ENCODE data around the gene ADARB2.
"Not testable (repeated sequence)": the region's sequence is repeated elsewhere in the genome, so short reads cannot be mapped to it uniquely, and the experiment has no call there.

The ADARB2 gene

DNA sequence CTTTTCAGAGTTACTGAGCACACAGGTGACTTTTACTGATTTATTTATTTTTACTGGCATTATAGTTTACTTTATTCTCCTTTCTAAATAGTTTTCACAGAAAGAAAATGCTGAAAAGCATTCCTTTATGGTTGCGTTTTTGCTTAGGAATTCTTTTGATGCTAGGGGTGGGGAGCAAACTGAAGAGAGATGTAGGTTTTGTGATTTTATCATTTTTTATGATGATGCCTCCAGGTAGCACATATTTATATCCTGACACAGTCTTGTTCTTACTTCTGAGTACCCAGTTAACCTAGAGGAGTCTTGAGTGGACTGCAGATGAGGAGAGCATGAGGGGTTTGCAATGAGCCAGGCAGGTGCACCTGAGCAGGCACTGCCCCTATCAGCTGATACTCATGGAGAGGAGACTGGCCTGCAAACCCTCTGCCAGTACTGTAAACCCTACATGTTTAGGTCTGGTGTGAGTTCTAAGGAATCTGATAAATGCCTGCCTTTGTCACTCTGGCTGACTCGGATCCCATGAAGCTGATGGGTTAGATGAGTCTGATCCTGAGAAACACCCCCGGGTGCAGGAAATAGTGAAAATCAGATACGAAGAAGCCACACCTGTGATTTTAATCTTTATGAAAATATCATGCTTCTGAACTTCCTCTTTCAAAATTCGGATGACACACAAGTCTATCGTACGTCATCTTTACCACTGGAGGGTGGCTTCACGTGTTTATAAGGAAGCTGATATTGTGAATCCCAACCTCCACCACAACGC is 378.3 kb downstream of the ADARB2 start:
- peak overlapping the region in 1 of 2 donors; percentile 22 for H3K4me3 Mint-ChIP-seq
- peak overlapping the region; percentile 43 for H3K27ac Mint-ChIP-seq
- peak; percentile 29 for DNase-seq
- H3K27me3 Mint-ChIP-seq: peaks cover 18 to 19% of the 10 kb centered on the region in 2 donors
- no peaks in the 10 kb centered on the region for H3K36me3 Mint-ChIP-seq
- peaks cover 12 to 25% of the 10 kb centered on the region in 2 donors for H3K4me1 Mint-ChIP-seq
- H3K9me3 Mint-ChIP-seq: no peaks in the 10 kb centered on the region
- peak; percentile 88 to 89 for ATAC-seq (replicated peaks)

GRCh38 chr10:1358147-1358546 is 379.2 kb downstream of the ADARB2 start:
- Mint-ChIP-seq H3K36me3 (no peaks in the 10 kb centered on the region), H3K4me1 (peaks cover 12 to 25% of the 10 kb centered on the region in 2 donors), H3K27me3 (peaks cover 18 to 19% of the 10 kb centered on the region in 2 donors), H3K9me3 (no peaks in the 10 kb centered on the region), H3K27ac (no peak overlapping the region), H3K4me3 (no peak overlapping the region)
- DNase-seq: no peak
- no peak for ATAC-seq (replicated peaks)

- H3K4me1 Mint-ChIP-seq: peaks cover 12 to 25% of the 10 kb centered on the region in 2 donors
Observed at GRCh38 chr10:1356349-1356748, 381.0 kb downstream of the ADARB2 start.

DNA sequence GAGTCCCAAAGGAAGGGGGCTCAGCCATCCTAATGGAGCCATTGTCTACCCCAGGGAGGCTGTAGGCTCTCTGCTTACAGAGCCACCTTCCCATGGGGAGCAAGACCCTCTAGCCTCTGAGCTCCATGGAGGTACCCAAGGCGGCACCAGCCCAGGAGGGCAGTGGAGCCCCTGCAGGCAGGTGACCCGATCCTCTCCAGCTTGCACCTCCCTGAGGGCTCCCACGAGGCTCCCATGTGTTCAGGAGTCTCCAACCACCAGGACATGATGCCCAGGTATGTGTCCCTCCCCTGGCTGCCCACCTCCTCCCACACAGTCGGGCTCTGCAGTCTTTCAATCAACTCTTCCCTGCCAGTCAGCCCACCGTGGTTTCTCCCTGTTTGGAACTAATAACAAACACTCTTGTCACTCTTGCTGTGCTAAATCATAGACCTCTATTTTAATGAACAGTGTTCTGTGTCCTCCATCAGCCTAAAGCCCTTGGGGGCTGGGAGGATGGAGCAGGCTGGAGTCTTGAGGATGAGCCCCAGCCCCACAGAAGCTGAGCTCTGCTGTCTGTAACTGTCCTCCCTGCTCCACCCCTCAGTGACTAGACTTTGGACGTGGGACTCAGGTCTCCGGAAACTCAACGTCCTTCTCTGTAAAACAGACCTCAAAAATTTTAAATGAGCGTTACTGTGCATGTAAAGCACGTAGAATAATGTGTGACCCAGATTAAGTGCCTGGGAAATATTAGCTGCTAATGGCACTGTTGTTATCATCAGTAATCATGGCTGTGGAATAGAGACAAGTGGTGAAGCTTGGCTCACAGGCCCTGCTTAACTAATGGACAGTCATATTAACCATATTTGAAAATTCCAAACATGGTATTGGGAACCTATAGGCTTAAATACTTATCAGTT is 382.3 kb downstream of the ADARB2 start:
- no peak for ATAC-seq (replicated peaks)
- no peak for DNase-seq

More at GRCh38 chr10:1356349-1356748, 381.0 kb downstream of the ADARB2 start:
- ATAC-seq (replicated peaks): no peak
- peaks cover 8 to 12% of the 10 kb centered on the region in 2 donors for H3K27me3 Mint-ChIP-seq
- DNase-seq: no peak
- H3K36me3 Mint-ChIP-seq: no peaks in the 10 kb centered on the region
- no peak overlapping the region for H3K27ac Mint-ChIP-seq
- H3K9me3 Mint-ChIP-seq: no peaks in the 10 kb centered on the region
- no peak overlapping the region for H3K4me3 Mint-ChIP-seq

GRCh38 chr10:1352296-1352695 is 385.0 kb downstream of the ADARB2 start:
- H3K4me1 Mint-ChIP-seq; ATAC-seq (replicated peaks); H3K9me3 Mint-ChIP-seq; H3K27ac Mint-ChIP-seq; H3K36me3 Mint-ChIP-seq; DNase-seq; H3K4me3 Mint-ChIP-seq: not testable (repeated sequence)
- H3K27me3 Mint-ChIP-seq: peaks cover 25 to 31% of the 10 kb centered on the region in 2 donors

More for the DNA sequence above, 382.3 kb downstream of the ADARB2 start:
- Mint-ChIP-seq H3K27me3 (peaks cover 14 to 15% of the 10 kb centered on the region in 2 donors), H3K27ac (no peak overlapping the region), H3K4me1 (peaks cover 12 to 17% of the 10 kb centered on the region in 2 donors), H3K36me3 (no peaks in the 10 kb centered on the region), H3K9me3 (no peaks in the 10 kb centered on the region), H3K4me3 (no peak overlapping the region)

DNA sequence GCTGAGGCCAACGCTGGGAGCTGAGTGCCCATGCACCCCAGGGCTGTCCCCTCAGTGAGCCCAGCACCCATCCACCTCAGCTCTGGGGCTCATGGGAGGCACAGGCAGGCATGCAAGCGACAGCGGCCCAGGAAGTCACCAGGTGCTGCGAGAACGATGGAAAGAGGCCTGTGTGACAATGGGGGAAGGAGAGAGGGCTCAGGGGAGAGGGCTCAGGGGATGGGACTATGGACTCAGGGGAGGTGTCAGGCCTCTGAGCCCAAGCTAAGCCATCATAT is 388.6 kb downstream of the ADARB2 start:
- no peak for DNase-seq
- Mint-ChIP-seq H3K9me3 (no peaks in the 10 kb centered on the region), H3K4me1 (no peaks in the 10 kb centered on the region), H3K27ac (no peak overlapping the region), H3K36me3 (no peaks in the 10 kb centered on the region), H3K27me3 (peaks cover 21 to 23% of the 10 kb centered on the region in 2 donors), H3K4me3 (no peak overlapping the region)
- no peak for ATAC-seq (replicated peaks)

- H3K36me3 Mint-ChIP-seq: no peaks in the 10 kb centered on the region
- H3K27me3 Mint-ChIP-seq: peaks cover 21 to 24% of the 10 kb centered on the region in 2 donors
- H3K9me3 Mint-ChIP-seq: no peaks in the 10 kb centered on the region
- DNase-seq (no peak), ATAC-seq (replicated peaks) (no peak)
- no peak overlapping the region for H3K27ac Mint-ChIP-seq
- H3K4me3 Mint-ChIP-seq: no peak overlapping the region
- H3K4me1 Mint-ChIP-seq: no peaks in the 10 kb centered on the region
Observed at GRCh38 chr10:1347962-1348772, 389.2 kb downstream of the ADARB2 start.

DNA sequence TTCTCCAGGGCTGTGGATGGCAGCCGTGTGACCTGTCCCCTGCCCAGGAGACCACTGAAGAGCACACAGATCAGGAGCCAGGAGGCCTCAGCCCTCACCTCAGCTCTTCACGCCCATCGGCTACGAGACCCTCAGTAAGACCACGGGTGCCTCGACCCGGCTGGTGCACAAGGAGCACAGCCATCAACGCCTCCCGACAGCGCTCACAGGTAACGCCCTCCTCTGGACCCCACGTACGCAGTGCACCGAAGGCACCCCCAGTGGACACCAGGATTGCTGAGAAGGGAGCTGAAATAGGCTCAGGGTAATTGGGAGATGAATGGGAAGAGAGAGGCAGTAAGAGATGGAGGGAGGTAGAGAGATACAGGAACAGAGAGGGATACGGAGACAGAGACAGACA is 389.8 kb downstream of the ADARB2 start:
- H3K4me3 Mint-ChIP-seq: no peak overlapping the region
- no peaks in the 10 kb centered on the region for H3K4me1 Mint-ChIP-seq
- peaks cover 21 to 31% of the 10 kb centered on the region in 2 donors for H3K27me3 Mint-ChIP-seq
- no peak overlapping the region for H3K27ac Mint-ChIP-seq
- no peak for ATAC-seq (replicated peaks)
- no peaks in the 10 kb centered on the region for H3K9me3 Mint-ChIP-seq
- no peaks in the 10 kb centered on the region for H3K36me3 Mint-ChIP-seq
- DNase-seq: no peak

DNA sequence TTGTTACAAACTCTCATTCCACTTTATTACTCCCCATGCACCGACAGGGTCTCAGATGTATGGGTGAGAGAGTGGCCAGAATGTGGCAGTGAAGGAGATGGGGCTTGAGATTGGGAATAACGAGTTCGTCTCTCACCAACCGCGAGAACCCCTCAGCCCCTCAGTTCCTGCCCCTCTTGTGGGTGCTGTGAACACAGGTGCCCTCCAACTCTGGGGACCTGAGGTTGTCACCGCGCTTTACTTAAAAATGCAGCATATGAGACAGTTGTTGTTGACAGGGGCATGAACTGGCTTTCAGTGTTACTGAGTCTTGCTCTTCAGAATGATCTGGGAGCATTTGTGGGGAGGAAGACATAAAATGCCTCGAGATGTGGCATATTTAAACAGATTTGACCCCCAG is 391.1 kb downstream of the ADARB2 start:
- DNase-seq: no peak
- Mint-ChIP-seq H3K27me3 (peaks cover 21 to 31% of the 10 kb centered on the region in 2 donors), H3K36me3 (no peaks in the 10 kb centered on the region), H3K4me1 (no peaks in the 10 kb centered on the region), H3K4me3 (no peak overlapping the region), H3K27ac (no peak overlapping the region), H3K9me3 (peaks cover 0 to 2% of the 10 kb centered on the region in 2 donors)
- ATAC-seq (replicated peaks): no peak

- peaks cover 19 to 28% of the 10 kb centered on the region in 2 donors for H3K27me3 Mint-ChIP-seq
- H3K36me3 Mint-ChIP-seq: no peaks in the 10 kb centered on the region
Observed at GRCh38 chr10:1345368-1345767, 392.0 kb downstream of the ADARB2 start.

DNA sequence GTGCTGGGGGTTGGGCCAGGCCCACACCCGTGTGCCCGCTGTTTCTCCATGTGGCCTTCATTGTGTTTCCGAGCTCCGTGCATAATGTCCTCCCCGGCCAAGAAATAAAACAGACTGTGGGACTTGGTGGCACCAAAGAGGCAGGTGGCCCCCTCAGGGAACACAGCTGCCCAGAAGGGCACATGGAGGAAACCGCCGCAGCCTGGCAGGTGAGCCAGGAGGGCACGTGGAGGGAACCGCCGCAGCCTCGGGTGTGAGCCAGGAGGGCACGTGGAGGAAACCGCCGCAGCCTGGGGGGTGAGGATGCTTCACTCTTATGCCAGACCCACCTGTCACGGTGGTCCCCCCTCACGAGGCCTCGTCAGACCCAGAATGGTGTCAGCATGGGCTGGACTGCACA is 392.5 kb downstream of the ADARB2 start:
- Mint-ChIP-seq H3K27ac (no peak overlapping the region), H3K4me3 (no peak overlapping the region)
- DNase-seq: no peak

More at GRCh38 chr10:1345368-1345767, 392.0 kb downstream of the ADARB2 start:
- Mint-ChIP-seq H3K4me3 (no peak overlapping the region), H3K4me1 (no peaks in the 10 kb centered on the region), H3K9me3 (peaks cover 0 to 2% of the 10 kb centered on the region in 2 donors), H3K27ac (no peak overlapping the region)
- ATAC-seq (replicated peaks) (no peak), DNase-seq (no peak)

DNA sequence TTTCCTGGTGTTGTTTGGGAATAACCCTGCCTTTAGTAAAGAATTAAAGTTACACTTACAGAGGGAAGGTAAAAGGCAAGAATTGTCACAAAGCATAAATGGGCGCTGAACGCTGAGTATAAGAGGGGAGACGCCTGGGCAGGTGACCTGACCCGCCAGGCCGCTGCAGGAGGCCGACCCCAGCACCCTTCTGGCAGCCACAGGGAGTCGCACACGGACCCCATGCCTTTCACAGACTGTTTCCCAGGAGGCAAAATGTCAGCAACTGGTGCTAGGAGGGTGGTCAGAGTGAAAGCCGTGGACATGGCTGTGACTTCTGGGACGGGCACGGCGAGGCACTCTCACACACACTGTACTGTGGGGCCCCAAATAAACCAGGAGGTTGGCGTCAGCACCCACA is 392.9 kb downstream of the ADARB2 start:
- Mint-ChIP-seq H3K36me3 (no peaks in the 10 kb centered on the region), H3K27me3 (peaks cover 10 to 19% of the 10 kb centered on the region in 2 donors), H3K9me3 (peaks cover 0 to 2% of the 10 kb centered on the region in 2 donors), H3K27ac (no peak overlapping the region), H3K4me1 (no peaks in the 10 kb centered on the region), H3K4me3 (no peak overlapping the region)
- no peak for DNase-seq
- ATAC-seq (replicated peaks): no peak

More for the DNA sequence above, 392.5 kb downstream of the ADARB2 start:
- Mint-ChIP-seq H3K4me1 (no peaks in the 10 kb centered on the region), H3K9me3 (peaks cover 0 to 2% of the 10 kb centered on the region in 2 donors), H3K36me3 (no peaks in the 10 kb centered on the region), H3K27me3 (peaks cover 14 to 23% of the 10 kb centered on the region in 2 donors)
- ATAC-seq (replicated peaks): no peak

DNA sequence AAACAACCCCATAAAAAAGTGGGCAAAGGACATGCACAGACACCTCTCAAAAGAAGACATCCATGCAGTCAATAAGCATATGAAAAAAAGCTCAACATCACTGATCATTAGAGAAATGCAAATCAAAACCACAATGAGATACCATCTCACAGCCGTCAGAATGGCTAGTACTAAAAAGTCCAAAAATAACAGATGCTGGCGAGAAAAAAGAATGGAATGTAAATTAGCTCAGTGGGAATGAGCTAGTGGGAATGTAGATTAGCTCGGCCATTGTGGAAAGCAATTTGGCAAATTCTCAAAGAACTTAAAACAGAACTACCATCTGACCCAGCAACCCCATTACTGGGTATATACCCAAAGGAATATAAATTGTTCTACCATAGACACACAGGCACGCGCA is 394.1 kb downstream of the ADARB2 start:
- Mint-ChIP-seq H3K27me3 (peaks cover 5 to 14% of the 10 kb centered on the region in 2 donors), H3K4me1 (no peaks in the 10 kb centered on the region), H3K4me3 (no peak overlapping the region), H3K9me3 (peaks cover 0 to 2% of the 10 kb centered on the region in 2 donors), H3K27ac (no peak overlapping the region), H3K36me3 (no peaks in the 10 kb centered on the region)
- ATAC-seq (replicated peaks) (no peak), DNase-seq (no peak)

DNA sequence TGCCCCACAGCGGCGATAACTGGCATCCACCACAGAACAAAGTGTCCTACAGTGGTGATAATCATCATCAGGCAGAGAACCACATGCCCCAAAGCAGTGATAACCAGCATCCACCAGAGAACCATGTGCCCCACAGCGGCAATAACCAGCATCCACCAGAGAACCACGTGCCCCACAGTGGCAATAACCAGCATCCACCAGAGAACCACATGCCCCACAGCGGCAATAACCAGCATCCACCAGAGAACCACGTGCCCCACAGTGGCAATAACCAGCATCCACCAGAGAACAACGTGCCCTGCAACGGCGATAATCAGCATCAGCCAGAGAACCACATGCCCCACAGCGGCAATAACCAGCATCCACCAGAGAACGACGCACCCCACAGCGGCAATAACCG is 396.3 kb downstream of the ADARB2 start:
- not testable (repeated sequence) for H3K36me3 Mint-ChIP-seq; DNase-seq; H3K4me1 Mint-ChIP-seq; ATAC-seq (replicated peaks); H3K27ac Mint-ChIP-seq; H3K9me3 Mint-ChIP-seq
- H3K27me3 Mint-ChIP-seq: peaks cover 0 to 14% of the 10 kb centered on the region in 2 donors
- H3K4me3 Mint-ChIP-seq: peak overlapping the region in 1 of 2 donors; percentile 35
